ENCODE data around the gene CACNG6. TPM values are rescaled to one million over a fixed set of nuclear protein-coding genes. Genes with fewer than 3 reads are reported as not detected.
A peak's percentile ranks its signal among the peaks of the same experiment; 100 is the strongest.

The CACNG6 gene, protein sequence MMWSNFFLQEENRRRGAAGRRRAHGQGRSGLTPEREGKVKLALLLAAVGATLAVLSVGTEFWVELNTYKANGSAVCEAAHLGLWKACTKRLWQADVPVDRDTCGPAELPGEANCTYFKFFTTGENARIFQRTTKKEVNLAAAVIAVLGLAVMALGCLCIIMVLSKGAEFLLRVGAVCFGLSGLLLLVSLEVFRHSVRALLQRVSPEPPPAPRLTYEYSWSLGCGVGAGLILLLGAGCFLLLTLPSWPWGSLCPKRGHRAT
- total RNA-seq, result 10 to 100 TPM in 1 of 3 donors, not detected in 2; 11.5 TPM
- not detected for total RNA-seq (2013)

GRCh38 chr19:53991224-53992113 is at the start of gene CACNG6:
CACNG6 (plus strand) TSS chr19:53991637; CDS start chr19:53992878, 1,241 bp downstream.
- Mint-ChIP-seq H3K4me3 (peak within 1 kb of the TSS; percentile 57), H3K9me3 (no peaks in the 10 kb centered on the region), H3K4me1 (peaks cover 0 to 6% of the 10 kb centered on the region in 2 donors), H3K36me3 (no peaks in the 10 kb centered on the region), H3K27me3 (ENCODE audit: low read depth in 2 of 2) (peaks cover 41 to 42% of the 10 kb centered on the region in 2 donors), H3K27ac (no peak within 1 kb of the TSS)
- H3K4me1 ChIP-seq (ENCODE audit: control insufficient read depth, insufficient read depth, low read length), result peaks cover 8% of the 10 kb centered on the region
- H3K27me3 ChIP-seq (ENCODE audit: control insufficient read depth, insufficient read depth, low read length), result peaks cover 12% of the 10 kb centered on the region
- no peak within 1 kb of the TSS for H3K27ac ChIP-seq (ENCODE audit: low read length)
- intact Hi-C loops (cut with micrococcal nuclease), result no loop called here
- no peak within 1 kb of the TSS for H3K4me3 ChIP-seq (ENCODE audit: low read length)
- H3K9me3 ChIP-seq (ENCODE audit: control insufficient read depth, insufficient read depth, low read length), result no peaks in the 10 kb centered on the region
- DNase-seq (no peak), ATAC-seq (no peak)
- no peak for TF ChIP-seq CTCF (IDR thresholded peaks at IDR 0.05)
- WGBS (ENCODE audit: insufficient coverage), result 11% methylated on average over 57 of the region's 66 CpGs
- no peaks in the 10 kb centered on the region for H3K36me3 ChIP-seq (ENCODE audit: control insufficient read depth, insufficient read depth, low read length)

DNA sequence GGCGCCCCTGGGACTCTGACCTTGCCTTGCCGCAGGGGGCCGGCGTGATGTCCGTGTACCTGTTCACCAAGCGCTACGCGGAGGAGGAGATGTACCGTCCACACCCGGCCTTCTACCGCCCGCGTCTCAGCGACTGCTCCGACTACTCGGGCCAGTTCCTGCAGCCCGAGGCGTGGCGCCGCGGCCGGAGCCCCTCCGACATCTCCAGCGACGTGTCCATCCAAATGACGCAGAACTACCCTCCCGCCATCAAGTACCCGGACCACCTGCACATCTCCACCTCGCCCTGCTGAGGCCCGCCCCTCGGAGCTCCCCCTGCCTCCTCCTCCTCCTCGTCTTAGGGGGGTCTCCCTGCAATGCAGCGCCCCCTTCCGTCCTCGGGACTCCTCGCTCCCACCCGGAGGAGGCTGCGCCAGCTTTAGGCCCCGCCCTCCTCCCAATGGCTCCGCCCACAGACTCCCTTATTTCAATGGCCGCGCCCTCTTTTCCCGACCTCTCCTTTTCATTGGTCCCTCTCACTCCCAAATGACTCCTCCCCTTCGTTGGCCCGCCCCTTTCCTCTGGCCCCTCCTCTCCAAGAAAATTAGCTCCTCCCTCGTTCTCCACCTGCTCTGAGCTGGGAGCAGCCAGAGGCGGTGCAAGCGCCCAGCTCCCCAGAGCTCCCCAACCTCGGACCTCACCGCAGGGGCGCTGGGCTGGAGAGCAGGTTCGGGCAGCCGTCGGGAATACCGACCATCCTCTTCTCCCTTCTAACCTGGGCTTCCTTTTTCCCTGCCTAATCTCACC is 49.2 kb upstream of the CACNG6 start:
- peaks cover 0 to 9% of the 10 kb centered on the region in 2 donors for H3K4me1 Mint-ChIP-seq

DNA sequence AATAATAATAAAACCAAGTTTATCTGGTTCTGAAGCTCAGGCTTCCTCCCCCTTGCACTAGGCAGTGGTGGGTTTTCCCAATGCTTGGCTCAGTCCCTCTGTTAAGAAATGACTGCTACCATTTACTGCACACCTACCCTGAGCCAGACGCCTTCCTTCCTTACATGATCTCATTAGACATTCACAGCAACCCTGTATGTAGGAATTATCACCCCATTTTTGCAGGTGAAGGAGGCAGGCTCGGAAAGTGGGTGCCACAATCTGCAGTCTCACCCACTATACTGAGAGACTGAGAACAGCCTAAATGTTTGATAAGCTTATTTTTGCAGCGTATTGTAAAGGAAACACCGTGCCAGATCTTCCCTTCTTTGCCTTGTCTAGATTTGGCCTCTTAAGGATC is 47.0 kb upstream of the CACNG6 start:
- TF ChIP-seq CTCF (IDR thresholded peaks at IDR 0.05), result no peak
- intact Hi-C loops (cut with micrococcal nuclease), result no loop called here
- Histone ChIP-seq H3K27ac (ENCODE audit: low read length) (no peak overlapping the region), H3K27me3 (ENCODE audit: control insufficient read depth, insufficient read depth, low read length) (peaks cover 19% of the 10 kb centered on the region), H3K4me1 (ENCODE audit: control insufficient read depth, insufficient read depth, low read length) (no peaks in the 10 kb centered on the region), H3K36me3 (ENCODE audit: control insufficient read depth, insufficient read depth, low read length) (no peaks in the 10 kb centered on the region), H3K9me3 (ENCODE audit: control insufficient read depth, insufficient read depth, low read length) (peaks cover 2% of the 10 kb centered on the region), H3K4me3 (ENCODE audit: low read length) (no peak overlapping the region)
- H3K4me1 Mint-ChIP-seq, result peaks cover 0 to 9% of the 10 kb centered on the region in 2 donors
- 77% methylated on average over 4 of the region's 4 CpGs for WGBS (ENCODE audit: insufficient coverage)
- no peak overlapping the region for H3K4me3 Mint-ChIP-seq
- H3K9me3 Mint-ChIP-seq, result peaks cover 0 to 3% of the 10 kb centered on the region in 2 donors
- H3K27ac Mint-ChIP-seq, result no peak overlapping the region
- H3K27me3 Mint-ChIP-seq (ENCODE audit: low read depth in 2 of 2), result peaks cover 44% of the 10 kb centered on the region in 2 donors
- no peaks in the 10 kb centered on the region for H3K36me3 Mint-ChIP-seq
- DNase-seq, result no peak
- ATAC-seq, result no peak

More for the DNA sequence above, 49.2 kb upstream of the CACNG6 start:
- Mint-ChIP-seq H3K9me3 (peaks cover 0 to 3% of the 10 kb centered on the region in 2 donors), H3K27me3 (ENCODE audit: low read depth in 2 of 2) (peaks cover 41 to 50% of the 10 kb centered on the region in 2 donors), H3K36me3 (no peaks in the 10 kb centered on the region), H3K27ac (no peak overlapping the region), H3K4me3 (no peak overlapping the region)
- H3K9me3 ChIP-seq (ENCODE audit: control insufficient read depth, insufficient read depth, low read length), result peaks cover 2% of the 10 kb centered on the region
- intact Hi-C loops (cut with micrococcal nuclease), result no loop called here
- TF ChIP-seq CTCF (IDR thresholded peaks at IDR 0.05), result no peak
- DNase-seq (peak in 1 of 2 donors; percentile 19), ATAC-seq (peak in 2 of 3 donors; percentile 21 to 28)
- 13% methylated on average over 55 of the region's 55 CpGs for WGBS (ENCODE audit: insufficient coverage)
- H3K4me1 ChIP-seq (ENCODE audit: control insufficient read depth, insufficient read depth, low read length), result no peaks in the 10 kb centered on the region
- no peak overlapping the region for H3K4me3 ChIP-seq (ENCODE audit: low read length)
- no peak overlapping the region for H3K27ac ChIP-seq (ENCODE audit: low read length)
- H3K36me3 ChIP-seq (ENCODE audit: control insufficient read depth, insufficient read depth, low read length), result no peaks in the 10 kb centered on the region
- H3K27me3 ChIP-seq (ENCODE audit: control insufficient read depth, insufficient read depth, low read length), result peaks cover 17% of the 10 kb centered on the region

Data from natural killer cell (primary cell).